CD14-positive monocyte (primary cell): ENCODE measurements around the gene NRXN3. TPM values are rescaled to one million over a fixed set of nuclear protein-coding genes. Genes with fewer than 3 reads are reported as not detected.

Source experiments
- DNase-seq, 3 donors: peaks; one replicate each; pipeline ENCODE4 v3.0.0-alpha.2; 2011 to 2022
- H2AFZ ChIP-seq: 2 replicates; pipeline ENCODE4 v1.6.0; 2012; ENCODE audit warnings: mild to moderate bottlenecking, low read depth, low read length, inconsistent platforms; ENCODE audit not compliant: insufficient read depth, poor library complexity, severe bottlenecking
- H3K27ac ChIP-seq, 2 donors: 1 replicate in 1 of 2; 2 replicates in 1 of 2; pipeline ENCODE4 v1.5.1; 2012 to 2013; ENCODE audit warnings: low read length in 2 of 2, control low read depth in 1 of 2, inconsistent platforms in 1 of 2, low read depth in 1 of 2, mild to moderate bottlenecking in 1 of 2
- H3K27me3 ChIP-seq, 2 donors: one replicate each; pipeline versions ENCODE4 v1.6.0 to v1.6.1; 2011 to 2013; ENCODE audit warnings: low read length in 2 of 2; ENCODE audit not compliant: control insufficient read depth in 2 of 2, insufficient read depth in 2 of 2
- H3K36me3 ChIP-seq, 2 donors: replicated peaks in 1 of 2; 1 replicate in 1 of 2; 2 replicates in 1 of 2; pipeline versions ENCODE4 v1.5.1 to v1.6.1; 2012 to 2013; ENCODE audit warnings: low read length in 2 of 2, control low read depth in 1 of 2, inconsistent platforms in 1 of 2, mild to moderate bottlenecking in 1 of 2; ENCODE audit not compliant: insufficient read depth in 2 of 2, control insufficient read depth in 1 of 2
- H3K4me1 ChIP-seq, 2 donors: 1 replicate in 1 of 2; 2 replicates in 1 of 2; pipeline versions ENCODE4 v1.5.1 to v1.6.1; 2012 to 2013; ENCODE audit warnings: low read length in 2 of 2, control low read depth in 1 of 2, inconsistent platforms in 1 of 2, mild to moderate bottlenecking in 1 of 2, moderate library complexity in 1 of 2; ENCODE audit not compliant: insufficient read depth in 2 of 2, control insufficient read depth in 1 of 2
- H3K4me2 ChIP-seq: replicated peaks from 2 replicates; pipeline ENCODE3; 2012; ENCODE audit warnings: low read length, moderate library complexity, mild to moderate bottlenecking; ENCODE audit not compliant: poor library complexity, severe bottlenecking; ENCODE audit errors: extremely low read depth
- H3K4me3 ChIP-seq, 3 experiments: fragments of 200-600 bp in 1 of 3; sonication (generic) in 1 of 3; replicated peaks in 1 of 3; 1 replicate in 2 of 3; 2 replicates in 1 of 3; pipeline ENCODE4 v1.5.1; 2011 to 2013; ENCODE audit warnings: low read length in 3 of 3, mild to moderate bottlenecking in 3 of 3, control low read depth in 2 of 3, low read depth in 2 of 3, inconsistent platforms in 1 of 3, moderate library complexity in 1 of 3
- H3K79me2 ChIP-seq: 2 replicates; pipeline ENCODE4 v1.6.0; 2012; ENCODE audit warnings: mild to moderate bottlenecking, control low read depth, inconsistent platforms, low read length, moderate library complexity; ENCODE audit not compliant: insufficient read depth
- H3K9ac ChIP-seq: 2 replicates; pipeline ENCODE4 v1.6.0; 2017; ENCODE audit warnings: low read length, mild to moderate bottlenecking; ENCODE audit not compliant: insufficient read depth, poor library complexity, severe bottlenecking
- H3K9me3 ChIP-seq, 2 donors: replicated peaks in 1 of 2; 1 replicate in 1 of 2; 2 replicates in 1 of 2; pipeline versions ENCODE4 v1.5.1 to v1.6.1; 2012 to 2013; ENCODE audit warnings: low read length in 2 of 2, control low read depth in 1 of 2; ENCODE audit not compliant: control insufficient read depth in 1 of 2, insufficient read depth in 1 of 2
- H4K20me1 ChIP-seq: 2 replicates; pipeline ENCODE4 v1.6.0; 2012; ENCODE audit warnings: mild to moderate bottlenecking, low read length, control low read depth, moderate library complexity; ENCODE audit not compliant: insufficient read depth
- H3K27ac Mint-ChIP-seq, 7 donors: one replicate each; pipeline ENCODE4 v1.8.0; 2020; ENCODE audit warnings: mild to moderate bottlenecking in 7 of 7, mixed read lengths in 7 of 7, moderate library complexity in 6 of 7, inconsistent platforms in 2 of 7
- H3K27me3 Mint-ChIP-seq, 3 donors: one replicate each; pipeline ENCODE4 v1.8.0; 2021 to 2022; ENCODE audit warnings: low read depth in 3 of 3, mild to moderate bottlenecking in 3 of 3, mixed read lengths in 3 of 3, moderate library complexity in 3 of 3, inconsistent platforms in 1 of 3
- H3K36me3 Mint-ChIP-seq, 2 donors: one replicate each; pipeline ENCODE4 v1.8.0; 2020; ENCODE audit warnings: mixed read lengths in 2 of 2, inconsistent platforms in 1 of 2, mild to moderate bottlenecking in 1 of 2
- H3K4me1 Mint-ChIP-seq: one replicate; pipeline ENCODE4 v1.8.0; 2020; ENCODE audit warnings: mild to moderate bottlenecking, mixed read lengths
- H3K4me3 Mint-ChIP-seq, 2 donors: one replicate each; pipeline ENCODE4 v1.8.0; 2020; ENCODE audit warnings: mild to moderate bottlenecking in 2 of 2, mixed read lengths in 2 of 2, moderate library complexity in 1 of 2
- H3K9me3 Mint-ChIP-seq, 7 donors: one replicate each; pipeline ENCODE4 v1.8.0; 2020 to 2022; ENCODE audit warnings: mixed read lengths in 7 of 7, mild to moderate bottlenecking in 6 of 7, moderate library complexity in 6 of 7, inconsistent platforms in 2 of 7
- CTCF ChIP-seq: fragments of 200-600 bp; IDR thresholded peaks from one replicate; pipeline ENCODE4 v1.8.0; 2022; ENCODE audit warnings: antibody characterized with exemption, mild to moderate bottlenecking
- WGBS: methylation state at CpG from one replicate; pipeline ENCODE4 v1.1.5; 2013; ENCODE audit warnings: missing lambda C conversion rate; ENCODE audit not compliant: insufficient coverage; 5-methylcytosine and 5-hydroxymethylcytosine counted together
- intact Hi-C, 2 donors: fragments of 100-400 bp; cut with micrococcal nuclease; formaldehyde crosslinking; loops; one replicate each; pipeline versions ENCODE4 v1.15.0 to v1.15.1; 2023
- polyA plus RNA-seq, 3 donors: library from polyadenylated mRNA; depleted of rRNA in 1 of 3; unstranded in 2 of 3; stranded (reverse) in 1 of 3; fragments of 300-500 nt in 2 of 3; fragments of >200 nt in 1 of 3; fragmentation: Illumina TruSeq in 2 of 3; gene quantifications; 1 replicate in 2 of 3; 2 replicates in 1 of 3; pipeline ENCODE4 v1.2.3, GENCODE V29; 2012 to 2021

Gene NRXN3
- polyA plus RNA-seq, 3 donors: not detected

- Mint-ChIP-seq H3K27me3 (no peaks in the 10 kb centered on the region), H3K9me3 (peaks cover 0 to 2% (median 0%) of the 10 kb centered on the region in 7 donors), H3K36me3 (no peaks in the 10 kb centered on the region), H3K4me3 (no peak overlapping the region), H3K27ac (no peak overlapping the region), H3K4me1 (no peaks in the 10 kb centered on the region)
- Histone ChIP-seq H3K4me3 (no peak overlapping the region), H3K4me1 (no peaks in the 10 kb centered on the region), H3K27me3 (no peaks in the 10 kb centered on the region), H3K4me2 (no peak overlapping the region), H3K27ac (no peak overlapping the region), H3K9me3 (no peaks in the 10 kb centered on the region), H3K9ac (no peak overlapping the region), H2AFZ (no peak overlapping the region), H3K36me3 (no peaks in the 10 kb centered on the region), H4K20me1 (no peaks in the 10 kb centered on the region), H3K79me2 (no peaks in the 10 kb centered on the region)
- TF ChIP-seq CTCF: no peak
- intact Hi-C loops: no loop called here
- DNase-seq: no peak
- 79% methylated on average over 4 of the region's 5 CpGs for WGBS
Observed at GRCh38 chr14:78752518-78753188, 582.5 kb downstream of the NRXN3 start.

- Mint-ChIP-seq H3K36me3 (no peaks in the 10 kb centered on the region), H3K4me3 (no peak overlapping the region), H3K4me1 (no peaks in the 10 kb centered on the region), H3K27me3 (no peaks in the 10 kb centered on the region), H3K27ac (no peak overlapping the region), H3K9me3 (no peaks in the 10 kb centered on the region)
- Histone ChIP-seq H3K4me1 (no peaks in the 10 kb centered on the region), H3K79me2 (no peaks in the 10 kb centered on the region), H3K9me3 (no peaks in the 10 kb centered on the region), H2AFZ (no peak overlapping the region), H3K9ac (no peak overlapping the region), H4K20me1 (no peaks in the 10 kb centered on the region), H3K27me3 (no peaks in the 10 kb centered on the region), H3K27ac (no peak overlapping the region), H3K4me2 (no peak overlapping the region), H3K36me3 (no peaks in the 10 kb centered on the region), H3K4me3 (no peak overlapping the region)
- DNase-seq: no peak
- TF ChIP-seq CTCF: no peak
- WGBS: 86% methylated on average over 2 of the region's 6 CpGs
- intact Hi-C loops: no loop called here
Observed at GRCh38 chr14:78754059-78754458, 583.9 kb downstream of the NRXN3 start.
